Esophagus muscularis mucosa (tissue), 4 donors: Measurements from ENCODE around the gene KCNQ1.

Source experiments
- EP300 ChIP-seq: sonication (generic); formaldehyde crosslinking; IDR thresholded peaks from one replicate; pipeline ENCODE4 v1.6.1; 2017; ENCODE audit warnings: antibody characterized with exemption
- POLR2A ChIP-seq: fragments of 450-650 bp; IDR thresholded peaks from one replicate; pipeline ENCODE4 v1.6.1; 2017; ENCODE audit warnings: antibody characterized with exemption, moderate library complexity, mild to moderate bottlenecking, low read depth
- POLR2AphosphoS5 ChIP-seq, 2 donors: sonication (generic); formaldehyde crosslinking; IDR thresholded peaks; one replicate each; pipeline ENCODE4 v1.6.1; 2017; ENCODE audit warnings: antibody characterized with exemption in 2 of 2
- TF ChIP-seq, protein P1 (sequence below), 3 experiments: fragments of 200-600 bp in 2 of 3; fragments of 450-650 bp in 1 of 3; sonication (generic) in 2 of 3; IDR thresholded peaks; one replicate each; pipeline ENCODE4 v1.5.1; 2017 to 2019; ENCODE audit warnings: antibody characterized with exemption in 3 of 3, mild to moderate bottlenecking in 2 of 3, moderate library complexity in 1 of 3

DNA sequence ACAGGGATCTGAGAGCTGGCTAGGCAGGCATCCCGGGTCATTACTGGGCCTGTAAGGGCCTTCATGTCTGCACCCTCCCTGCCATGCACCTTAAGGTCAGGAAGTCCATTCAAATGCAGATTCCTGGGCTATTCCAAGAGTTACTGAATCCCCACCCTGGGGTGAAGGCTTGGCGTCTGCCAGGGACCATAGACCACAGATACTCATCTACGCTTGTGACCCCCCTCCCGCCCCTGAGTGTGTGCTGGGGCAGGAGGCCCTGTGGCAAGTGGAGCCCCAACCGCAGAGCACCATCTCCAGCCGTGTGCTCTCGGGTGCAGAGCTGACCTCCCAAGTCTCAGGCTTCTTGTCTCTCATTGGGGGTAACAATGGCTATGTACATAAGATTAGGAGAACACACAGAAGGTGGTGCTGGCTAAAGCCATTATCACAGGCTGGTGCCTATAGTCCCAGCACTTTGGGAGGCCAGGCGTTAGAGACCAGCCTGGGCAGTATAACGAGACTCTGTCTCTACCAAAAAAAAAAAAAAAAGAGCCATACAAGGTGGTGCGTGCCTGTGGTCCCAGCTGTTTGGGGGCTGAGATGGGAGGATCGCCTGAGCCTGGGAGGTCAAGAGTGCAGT lies 274.1 kb downstream of the KCNQ1 start:
- TF ChIP-seq, protein P1, sequence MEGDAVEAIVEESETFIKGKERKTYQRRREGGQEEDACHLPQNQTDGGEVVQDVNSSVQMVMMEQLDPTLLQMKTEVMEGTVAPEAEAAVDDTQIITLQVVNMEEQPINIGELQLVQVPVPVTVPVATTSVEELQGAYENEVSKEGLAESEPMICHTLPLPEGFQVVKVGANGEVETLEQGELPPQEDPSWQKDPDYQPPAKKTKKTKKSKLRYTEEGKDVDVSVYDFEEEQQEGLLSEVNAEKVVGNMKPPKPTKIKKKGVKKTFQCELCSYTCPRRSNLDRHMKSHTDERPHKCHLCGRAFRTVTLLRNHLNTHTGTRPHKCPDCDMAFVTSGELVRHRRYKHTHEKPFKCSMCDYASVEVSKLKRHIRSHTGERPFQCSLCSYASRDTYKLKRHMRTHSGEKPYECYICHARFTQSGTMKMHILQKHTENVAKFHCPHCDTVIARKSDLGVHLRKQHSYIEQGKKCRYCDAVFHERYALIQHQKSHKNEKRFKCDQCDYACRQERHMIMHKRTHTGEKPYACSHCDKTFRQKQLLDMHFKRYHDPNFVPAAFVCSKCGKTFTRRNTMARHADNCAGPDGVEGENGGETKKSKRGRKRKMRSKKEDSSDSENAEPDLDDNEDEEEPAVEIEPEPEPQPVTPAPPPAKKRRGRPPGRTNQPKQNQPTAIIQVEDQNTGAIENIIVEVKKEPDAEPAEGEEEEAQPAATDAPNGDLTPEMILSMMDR (IDR thresholded peaks at IDR 0.05), result no peak
- TF ChIP-seq POLR2AphosphoS5 (IDR thresholded peaks at IDR 0.05), result no peak
- no peak for TF ChIP-seq POLR2A
- TF ChIP-seq EP300, result no peak
